Hematopoietic multipotent progenitor cell treated with erythropoietin and hydrocortisone succinate and interleukin-3 and kit ligand, for 15 days (in vitro differentiated cells): Measurements from ENCODE around the gene SREBF2.
"Not testable (repeated sequence)": the region's sequence is repeated elsewhere in the genome, so short reads cannot be mapped to it uniquely, and the experiment has no call there.

Experiments used
- DNase-seq: peaks from one replicate; pipeline ENCODE4 v3.0.0-alpha.2; 2015; ENCODE audit warnings: low spot score

SREBF2 gene

GRCh38 chr22:41947424-41948080 is 114.6 kb downstream of the SREBF2 start:
- no peak for DNase-seq

- DNase-seq = no peak
Measured at GRCh38 chr22:41948142-41948541, 115.2 kb downstream of the SREBF2 start.

- not testable (repeated sequence) for DNase-seq
Measured at GRCh38 chr22:41948928-41949296, 116.0 kb downstream of the SREBF2 start.

GRCh38 chr22:41949297-41949965 is 116.5 kb downstream of the SREBF2 start:
- no peak for DNase-seq

GRCh38 chr22:41951898-41952474 is 119.1 kb downstream of the SREBF2 start, which contains the start of gene SMIM45:
TSS of gene SMIM45 (plus strand) at chr22:41952150.
- no peak for DNase-seq

- no peak for DNase-seq
Measured at GRCh38 chr22:41952713-41953112, 119.8 kb downstream of the SREBF2 start.
